GM21528 (cell line): Measurements from ENCODE around the gene UNCX.
"Not testable (repeated sequence)": the region's sequence is repeated elsewhere in the genome, so short reads cannot be mapped to it uniquely, and the experiment has no call there.

ENCODE experiments used
- ATAC-seq: cut with Tn5 transposase; IDR thresholded peaks from one replicate; pipeline ENCODE4 v1.9.1; 2021; ENCODE audit warnings: mild to moderate bottlenecking, moderate library complexity; ENCODE audit not compliant: unreplicated experiment, low FRiP score

UNCX gene

GRCh38 chr7:1212025-1212424 lies 20.6 kb upstream of the UNCX start:
- not testable (repeated sequence) for ATAC-seq

GRCh38 chr7:1214516-1214915 lies 18.2 kb upstream of the UNCX start:
- ATAC-seq = no peak

DNA sequence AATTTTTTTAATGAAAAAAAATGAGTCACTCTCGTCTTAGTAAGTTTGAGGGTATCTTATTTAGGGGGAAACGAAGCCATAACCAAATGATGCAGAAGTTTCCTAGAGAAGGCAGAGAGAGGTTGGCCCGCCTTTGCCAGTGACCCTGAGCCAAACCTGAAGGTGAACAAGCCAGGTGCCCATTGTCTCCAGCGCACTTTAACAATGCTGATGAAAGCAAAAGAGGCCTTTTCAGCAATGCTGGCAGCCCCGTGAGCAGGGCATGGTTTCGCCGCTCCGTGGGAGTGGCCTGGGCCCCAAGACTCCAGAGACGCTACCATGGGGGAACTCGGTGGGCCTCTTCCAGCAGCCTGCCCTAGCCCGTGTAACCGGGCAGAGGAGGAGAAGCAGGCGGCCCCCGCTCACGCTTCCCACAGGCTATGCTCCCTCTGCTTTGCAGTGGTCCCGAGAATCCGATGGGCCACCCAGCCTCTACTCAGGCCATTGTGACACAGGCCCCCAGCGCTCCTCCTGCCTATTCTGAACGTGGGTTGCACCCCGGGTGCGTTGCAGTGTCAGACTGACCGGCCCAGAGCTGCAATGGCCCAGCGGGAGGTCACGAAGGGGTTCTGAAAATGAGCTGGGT lies 14.0 kb upstream of the UNCX start:
- no peak for ATAC-seq

DNA sequence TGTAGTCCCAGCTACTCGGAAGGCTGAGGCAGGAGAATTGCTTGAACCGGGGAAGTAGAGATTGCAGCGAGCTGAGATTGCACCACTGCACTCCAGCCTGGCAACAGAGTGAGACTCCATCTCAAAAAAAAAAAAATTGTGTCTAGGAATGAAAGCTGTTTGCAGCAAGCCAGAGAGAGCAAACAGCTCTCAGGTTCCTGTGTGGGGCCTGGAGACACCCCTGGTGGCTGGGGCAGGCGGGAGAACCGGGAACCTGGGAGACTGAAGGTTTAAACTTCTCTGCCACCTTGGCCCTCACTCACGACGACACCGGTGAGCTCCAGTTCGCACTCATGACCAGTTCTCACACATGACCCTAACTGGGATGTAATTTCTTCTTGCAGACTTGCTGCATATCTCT lies 13.2 kb upstream of the UNCX start:
- no peak for ATAC-seq

DNA sequence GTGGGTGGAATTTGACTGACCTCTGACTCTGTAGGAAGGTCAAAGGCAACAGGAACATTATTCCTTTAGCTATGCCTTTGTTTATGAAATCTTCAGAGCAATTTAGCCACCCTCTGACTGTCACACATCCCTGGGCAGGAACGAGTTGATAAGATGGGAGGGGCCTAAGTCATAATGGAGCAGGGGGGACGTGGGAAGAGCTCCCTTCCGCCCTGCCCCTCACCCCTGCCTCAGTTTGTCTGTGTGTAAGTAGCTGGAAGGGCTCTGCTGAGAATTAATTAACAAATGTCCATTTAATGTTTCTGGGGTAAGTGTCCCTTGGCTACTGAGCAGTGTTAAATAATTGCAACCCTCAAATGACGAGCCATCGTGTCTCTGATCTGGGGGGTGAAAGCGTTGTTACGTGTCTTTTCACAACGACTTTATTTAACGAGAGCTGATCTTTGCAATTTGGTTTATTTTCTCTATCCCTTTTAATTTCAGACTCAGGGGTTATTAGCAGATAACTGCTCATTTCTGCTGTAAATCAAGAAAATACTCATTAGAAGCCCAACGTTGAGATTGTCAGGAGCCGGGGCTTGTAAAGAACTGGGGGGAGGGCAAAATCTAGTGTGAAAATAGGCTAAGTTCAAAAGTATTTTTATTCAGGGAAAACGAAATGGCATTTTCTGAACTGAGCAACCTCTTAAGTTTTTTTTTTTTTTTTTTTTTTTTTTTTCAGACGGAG lies 12.5 kb upstream of the UNCX start:
- ATAC-seq = no peak

GRCh38 chr7:1220977-1221745 lies 11.5 kb upstream of the UNCX start:
- no peak for ATAC-seq

DNA sequence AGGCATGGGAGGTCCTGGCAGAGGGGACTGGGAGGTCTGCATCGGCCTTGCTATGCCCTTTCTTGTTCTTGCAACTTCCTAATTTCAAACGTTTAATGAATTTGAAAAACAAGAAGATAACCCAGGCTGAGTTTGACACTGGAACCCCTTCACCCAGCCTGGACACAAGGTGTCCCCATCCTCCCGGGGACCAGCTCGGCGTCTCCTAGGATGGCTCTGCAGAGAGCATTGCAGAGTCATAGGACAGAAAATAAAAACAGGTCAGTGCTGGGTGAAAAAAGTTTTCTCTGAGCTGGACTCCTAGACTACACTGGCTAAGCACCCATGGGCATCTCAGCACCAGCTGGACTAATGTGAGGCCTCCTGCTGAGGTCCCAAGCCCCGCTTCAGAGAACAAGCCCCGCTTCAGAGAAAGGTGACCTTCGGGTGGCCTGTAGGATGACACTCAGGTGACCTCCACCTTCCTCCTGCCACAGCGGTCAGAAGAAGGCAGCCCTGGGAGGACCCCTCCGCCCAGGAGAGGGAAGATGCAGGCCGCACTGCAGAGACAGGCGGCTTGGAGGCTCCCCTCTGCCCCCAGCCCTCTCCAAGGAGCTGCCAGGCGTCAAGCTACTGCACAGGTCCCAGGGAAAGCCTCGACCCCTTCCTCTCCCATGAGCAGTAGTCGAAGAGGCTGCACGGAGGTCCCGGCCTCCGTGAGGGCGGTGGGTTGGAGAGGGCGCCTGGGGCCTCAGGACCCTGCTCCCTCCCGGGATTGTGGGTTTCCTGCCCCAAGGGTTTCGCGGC lies 9.3 kb upstream of the UNCX start:
- no peak for ATAC-seq

GRCh38 chr7:1224086-1224716 lies 8.5 kb upstream of the UNCX start:
- no peak for ATAC-seq

GRCh38 chr7:1225030-1225429 lies 7.6 kb upstream of the UNCX start:
- ATAC-seq = no peak

- no peak for ATAC-seq
Measured at GRCh38 chr7:1225441-1226185, 7.1 kb upstream of the UNCX start.

GRCh38 chr7:1226186-1226901 lies 6.3 kb upstream of the UNCX start:
- ATAC-seq = no peak

GRCh38 chr7:1227071-1227804 lies 5.4 kb upstream of the UNCX start:
- no peak for ATAC-seq

DNA sequence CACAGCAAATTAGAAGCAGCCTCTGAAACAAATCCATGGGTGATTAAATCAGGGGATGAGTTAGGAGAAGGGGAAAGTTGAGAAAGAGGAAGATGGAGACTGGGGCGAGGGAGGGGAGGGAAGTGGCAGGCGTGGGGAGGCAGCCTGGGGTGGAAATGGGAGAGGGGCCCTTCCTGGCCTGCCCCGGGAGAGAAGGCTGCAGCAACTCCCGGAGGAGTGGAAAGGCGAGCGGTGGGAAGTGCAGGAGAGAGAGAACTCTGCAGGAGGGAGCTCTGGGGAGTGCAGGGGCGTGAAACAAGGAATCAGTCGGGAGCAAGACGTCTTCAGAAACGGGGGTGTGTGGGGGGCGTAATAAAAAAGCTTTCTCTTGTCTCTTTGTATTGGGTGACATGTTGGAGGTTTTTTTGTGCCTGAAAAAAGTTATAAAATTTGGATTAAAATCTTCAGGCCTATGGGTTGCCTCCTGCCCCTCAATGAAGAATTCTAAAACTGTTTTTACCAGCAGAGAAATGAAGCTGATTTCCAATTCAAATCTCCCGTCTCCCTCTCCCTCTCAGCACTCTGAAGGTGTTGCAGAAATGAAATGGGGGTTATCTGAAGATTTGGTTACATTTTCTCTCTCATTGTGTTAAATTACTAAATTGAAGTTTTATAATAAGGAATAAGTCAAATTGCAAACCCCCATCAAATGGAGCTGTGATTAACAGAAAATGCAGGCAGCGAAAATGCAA lies 4.7 kb upstream of the UNCX start:
- ATAC-seq = no peak

- no peak for ATAC-seq
Measured at GRCh38 chr7:1228545-1229201, 4.0 kb upstream of the UNCX start.

DNA sequence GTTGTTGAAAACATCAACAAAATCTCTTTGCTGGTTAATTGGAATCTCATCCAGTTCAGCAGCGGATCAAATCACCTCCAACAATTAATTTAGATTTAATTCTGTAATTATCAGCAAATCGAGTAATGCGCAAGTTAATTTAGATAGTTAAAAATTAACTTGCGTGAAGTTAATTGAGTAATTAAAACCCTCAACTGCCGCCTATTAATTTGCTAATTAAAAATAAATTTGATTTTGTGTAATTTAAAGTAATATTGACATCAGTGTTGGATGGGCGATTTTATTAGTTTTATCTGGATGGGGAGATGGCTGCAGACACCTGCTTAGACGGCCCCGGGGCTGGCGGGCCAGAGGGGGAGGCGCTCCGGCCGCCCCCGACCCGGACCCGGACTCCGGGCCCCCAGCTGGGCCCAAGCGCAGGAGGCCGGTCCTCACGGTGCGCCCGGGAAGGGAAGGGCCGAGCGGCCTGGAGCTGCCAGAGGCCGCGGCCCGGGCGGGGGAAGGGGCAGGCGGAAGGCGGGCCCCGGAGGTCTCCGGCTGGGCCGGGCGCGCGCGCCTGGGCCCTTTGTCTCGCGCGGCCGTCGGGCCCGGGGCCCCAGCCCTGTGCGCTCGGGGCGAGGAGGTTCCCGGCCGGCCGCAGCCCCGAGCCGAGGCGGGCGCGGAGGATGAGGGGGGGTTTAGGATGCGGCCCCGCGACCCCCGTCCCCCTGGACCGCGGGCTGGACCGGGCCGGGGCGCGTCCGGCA lies 3.3 kb upstream of the UNCX start:
- no peak for ATAC-seq

GRCh38 chr7:1229956-1230355 lies 2.7 kb upstream of the UNCX start:
- ATAC-seq = no peak
